ENCODE measurements around the gene GMPR2. TPM values are rescaled to one million over a fixed set of nuclear protein-coding genes. Genes with fewer than 3 reads are reported as not detected.

Gene GMPR2
- total and polyA plus RNA-seq, 2 of the 13 experiments (the other 11 are each of a cell fraction or from before 2014, with no cell fraction given), result 210 to 273 TPM

DNA sequence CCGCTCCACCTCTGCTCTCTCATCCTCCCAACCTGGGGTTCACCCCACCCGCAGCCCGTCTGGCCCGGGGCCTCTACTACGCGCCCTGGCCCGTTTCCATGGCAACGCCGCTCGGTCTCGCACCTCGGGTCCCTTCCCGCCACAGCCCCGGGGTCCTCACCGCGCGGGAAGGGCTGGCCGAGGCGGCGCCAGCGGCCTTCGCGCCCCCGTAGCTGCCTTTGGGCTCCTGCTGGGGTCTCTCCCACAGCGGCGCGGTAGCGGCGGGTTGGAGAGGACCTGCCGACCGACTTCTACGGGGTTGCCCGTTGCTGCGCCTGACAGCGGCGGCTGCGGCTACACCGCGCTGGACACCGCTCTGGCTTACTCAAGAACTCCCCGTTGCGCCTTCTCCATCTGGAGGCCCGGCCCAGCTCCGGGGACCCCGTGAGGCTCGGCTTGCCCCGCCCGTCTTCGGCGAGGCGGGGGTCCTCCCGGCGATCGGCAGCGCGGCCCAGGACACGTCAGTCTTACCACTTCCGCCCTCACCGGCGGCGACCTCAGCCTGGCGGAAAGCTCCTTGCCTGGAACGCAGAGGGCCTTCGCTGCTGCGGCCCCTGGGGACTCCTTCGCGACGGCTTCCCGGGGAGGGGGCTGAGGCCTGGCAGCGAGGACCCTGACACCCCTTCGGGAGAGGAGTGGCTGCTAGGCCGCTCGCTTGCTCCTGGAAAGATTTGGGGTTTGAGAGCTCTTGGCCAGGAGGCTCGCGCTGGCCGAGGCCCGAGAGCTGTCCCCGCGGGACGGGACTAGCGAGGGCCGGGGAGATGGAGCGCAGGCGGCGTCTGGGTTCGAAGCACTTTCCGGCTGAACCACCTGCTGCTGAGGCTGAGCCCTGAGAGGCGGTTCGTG is 37.3 kb upstream of the GMPR2 start, which contains the start of gene TM9SF1 (continued):
- TF ChIP-seq, protein P1, sequence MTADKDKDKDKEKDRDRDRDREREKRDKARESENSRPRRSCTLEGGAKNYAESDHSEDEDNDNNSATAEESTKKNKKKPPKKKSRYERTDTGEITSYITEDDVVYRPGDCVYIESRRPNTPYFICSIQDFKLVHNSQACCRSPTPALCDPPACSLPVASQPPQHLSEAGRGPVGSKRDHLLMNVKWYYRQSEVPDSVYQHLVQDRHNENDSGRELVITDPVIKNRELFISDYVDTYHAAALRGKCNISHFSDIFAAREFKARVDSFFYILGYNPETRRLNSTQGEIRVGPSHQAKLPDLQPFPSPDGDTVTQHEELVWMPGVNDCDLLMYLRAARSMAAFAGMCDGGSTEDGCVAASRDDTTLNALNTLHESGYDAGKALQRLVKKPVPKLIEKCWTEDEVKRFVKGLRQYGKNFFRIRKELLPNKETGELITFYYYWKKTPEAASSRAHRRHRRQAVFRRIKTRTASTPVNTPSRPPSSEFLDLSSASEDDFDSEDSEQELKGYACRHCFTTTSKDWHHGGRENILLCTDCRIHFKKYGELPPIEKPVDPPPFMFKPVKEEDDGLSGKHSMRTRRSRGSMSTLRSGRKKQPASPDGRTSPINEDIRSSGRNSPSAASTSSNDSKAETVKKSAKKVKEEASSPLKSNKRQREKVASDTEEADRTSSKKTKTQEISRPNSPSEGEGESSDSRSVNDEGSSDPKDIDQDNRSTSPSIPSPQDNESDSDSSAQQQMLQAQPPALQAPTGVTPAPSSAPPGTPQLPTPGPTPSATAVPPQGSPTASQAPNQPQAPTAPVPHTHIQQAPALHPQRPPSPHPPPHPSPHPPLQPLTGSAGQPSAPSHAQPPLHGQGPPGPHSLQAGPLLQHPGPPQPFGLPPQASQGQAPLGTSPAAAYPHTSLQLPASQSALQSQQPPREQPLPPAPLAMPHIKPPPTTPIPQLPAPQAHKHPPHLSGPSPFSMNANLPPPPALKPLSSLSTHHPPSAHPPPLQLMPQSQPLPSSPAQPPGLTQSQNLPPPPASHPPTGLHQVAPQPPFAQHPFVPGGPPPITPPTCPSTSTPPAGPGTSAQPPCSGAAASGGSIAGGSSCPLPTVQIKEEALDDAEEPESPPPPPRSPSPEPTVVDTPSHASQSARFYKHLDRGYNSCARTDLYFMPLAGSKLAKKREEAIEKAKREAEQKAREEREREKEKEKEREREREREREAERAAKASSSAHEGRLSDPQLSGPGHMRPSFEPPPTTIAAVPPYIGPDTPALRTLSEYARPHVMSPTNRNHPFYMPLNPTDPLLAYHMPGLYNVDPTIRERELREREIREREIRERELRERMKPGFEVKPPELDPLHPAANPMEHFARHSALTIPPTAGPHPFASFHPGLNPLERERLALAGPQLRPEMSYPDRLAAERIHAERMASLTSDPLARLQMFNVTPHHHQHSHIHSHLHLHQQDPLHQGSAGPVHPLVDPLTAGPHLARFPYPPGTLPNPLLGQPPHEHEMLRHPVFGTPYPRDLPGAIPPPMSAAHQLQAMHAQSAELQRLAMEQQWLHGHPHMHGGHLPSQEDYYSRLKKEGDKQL (CRISPR knock-in tag; IDR thresholded peaks at IDR 0.05; ENCODE audit: low read depth), result no peak; the same call in 1 of the 2 replicates
- TF ChIP-seq ZFP41 (CRISPR knock-in tag; IDR thresholded peaks at IDR 0.05; ENCODE audit: borderline replicate concordance) (peak; percentile 99), ARHGAP35 (CRISPR knock-in tag; IDR thresholded peaks at IDR 0.05; ENCODE audit: borderline replicate concordance) (peak; percentile 99), ETV6 (CRISPR knock-in tag; conservative IDR thresholded peaks at IDR 0.05) (peak; percentile 97), FOXK2 (IDR thresholded peaks at IDR 0.05) (no peak), ZNF616 (CRISPR knock-in tag; IDR thresholded peaks at IDR 0.05; ENCODE audit: low read depth) (peak; percentile 84), PAX8 (CRISPR knock-in tag; IDR thresholded peaks at IDR 0.05; ENCODE audit: borderline replicate concordance) (peak; percentile 99), HOXA3 (CRISPR knock-in tag; IDR thresholded peaks at IDR 0.05) (peak; percentile 98), PPARG (CRISPR knock-in tag; conservative IDR thresholded peaks at IDR 0.05) (peak; percentile 84), HMGXB3 (CRISPR knock-in tag; IDR thresholded peaks at IDR 0.05; ENCODE audit: borderline replicate concordance) (peak; percentile 97), MAFK (conservative IDR thresholded peaks at IDR 0.05 in 1 of 2, IDR thresholded peaks at IDR 0.05 in 1 of 2; ENCODE audit: low read length in 2 of 2) (no peak), GFI1 (CRISPR knock-in tag; IDR thresholded peaks at IDR 0.05; ENCODE audit: borderline replicate concordance) (no peak), ZNF644 (CRISPR knock-in tag; IDR thresholded peaks at IDR 0.05; ENCODE audit: low read depth) (no peak; the same call in 1 of the 2 replicates), PHF5A (CRISPR knock-in tag; IDR thresholded peaks at IDR 0.05; ENCODE audit: low read depth, unreplicated experiment) (peak; percentile 94), POLR2A (IDR thresholded peaks at IDR 0.05; ENCODE audit: insufficient read depth in 1 of 2, low read depth in 2 of 2, low read length in 2 of 2) (peak in 1 of 2 experiments; percentile 81; a peak in 2 of 4 replicates), ZC3H13 (CRISPR knock-in tag; IDR thresholded peaks at IDR 0.05) (no peak), ZNF883 (CRISPR knock-in tag; IDR thresholded peaks at IDR 0.05; ENCODE audit: not compliant biosample characterization) (peak; percentile 99), YEATS4 (CRISPR knock-in tag; IDR thresholded peaks at IDR 0.05; ENCODE audit: borderline replicate concordance) (peak; percentile 100)
